ENCODE data around the gene SPACDR. TPM values are rescaled to one million over a fixed set of nuclear protein-coding genes. Genes with fewer than 3 reads are reported as not detected.

Gene SPACDR
- total RNA-seq, 1 experiment from 2014 or later: not detected

- no peaks in the 10 kb centered on the region for H3K9me3 ChIP-seq (ENCODE audit: control insufficient read depth, low read depth, low read length)
- H4K91ac ChIP-seq (ENCODE audit: insufficient read length, low read depth, low read length): no peak overlapping the region
- peaks cover 0 to 8% (median 0%) of the 10 kb centered on the region in 3 experiments; a peak in 1 of 7 replicates for H3K36me3 Mint-ChIP-seq (ENCODE audit: insufficient read depth in 1 of 3, low read depth in 3 of 3)
- no peaks in the 10 kb centered on the region; the same call in 1 of the 2 replicates for H3K4me1 ChIP-seq (ENCODE audit: insufficient read depth, low read length)
- H2BK20ac ChIP-seq (ENCODE audit: low read depth, low read length, poor library complexity, severe bottlenecking): no peak overlapping the region
- no peak overlapping the region for H3K9ac ChIP-seq (ENCODE audit: extremely low read depth, insufficient read length, low read length)
- H2AFZ ChIP-seq (ENCODE audit: low read length): no peak overlapping the region
- no peak overlapping the region for H2BK12ac ChIP-seq (ENCODE audit: insufficient read length, low read depth, low read length)
- H4K20me1 ChIP-seq (ENCODE audit: control insufficient read depth, insufficient read depth, insufficient read length): no peaks in the 10 kb centered on the region
- no peak overlapping the region for H4K5ac ChIP-seq (ENCODE audit: insufficient read length, low read depth, low read length)
- no peak overlapping the region for H3K18ac ChIP-seq (ENCODE audit: insufficient read length, low read depth, low read length)
- no peak overlapping the region for H3K23ac ChIP-seq (ENCODE audit: insufficient read length, low read depth, low read length)
- H3K4ac ChIP-seq (ENCODE audit: low read depth, low read length): no peak overlapping the region
- H3K27me3 Mint-ChIP-seq (ENCODE audit: low read depth): no peaks in the 10 kb centered on the region
- no peak overlapping the region for H3T11ph ChIP-seq (ENCODE audit: low read length)
- peak overlapping the region; percentile 93 for H3K4me2 ChIP-seq (ENCODE audit: insufficient read depth, insufficient read length, low read length)
- no peak overlapping the region for H2BK120ac ChIP-seq (ENCODE audit: low read depth, low read length, poor library complexity, severe bottlenecking)
- H2BK15ac ChIP-seq (ENCODE audit: low read depth, low read length): no peak overlapping the region
- peaks cover 0 to 2% of the 10 kb centered on the region in 2 experiments; a peak in 2 of 5 replicates for H3K9me3 Mint-ChIP-seq
- peak overlapping the region; percentile 64 to 85 for H3K4me3 Mint-ChIP-seq
- H2AK5ac ChIP-seq (ENCODE audit: insufficient read length, low read length): no peak overlapping the region
- H3K79me1 ChIP-seq (ENCODE audit: insufficient read depth, low read depth, low read length, poor library complexity, severe bottlenecking): no peaks in the 10 kb centered on the region
- no peak overlapping the region for H3K27ac ChIP-seq (ENCODE audit: insufficient read length, low read depth, low read length)
- peaks cover 5% of the 10 kb centered on the region for H3K23me2 ChIP-seq (ENCODE audit: insufficient read length, low read depth, low read length, poor library complexity, severe bottlenecking)
- DNase-seq: no peak
- H3K14ac ChIP-seq (ENCODE audit: insufficient read depth, low read length): no peak overlapping the region
- H3K79me2 ChIP-seq (ENCODE audit: insufficient read depth, low read length): no peaks in the 10 kb centered on the region
- WGBS (ENCODE audit: extremely low coverage, insufficient read length, low lambda C conversion rate): no CpG with 5 or more reads among the region's 6 CpGs
- no peak overlapping the region for H3K56ac ChIP-seq (ENCODE audit: insufficient read length, low read depth, low read length)
- H3K27ac Mint-ChIP-seq: peak overlapping the region in 1 of 3 experiments; percentile 1; a peak in 2 of 7 replicates
- TF ChIP-seq CTCF (conservative IDR thresholded peaks at IDR 0.05): no peak
- H3K27me3 ChIP-seq (ENCODE audit: insufficient read depth, low read length): no peaks in the 10 kb centered on the region
- no peak overlapping the region for H4K8ac ChIP-seq (replicated peaks; ENCODE audit: insufficient read length, low read depth, low read length)
- peaks cover 21 to 38% of the 10 kb centered on the region in 2 experiments for H3K4me1 Mint-ChIP-seq
- no peak overlapping the region for H2BK5ac ChIP-seq (ENCODE audit: insufficient read length, low read length)
Measured at GRCh38 chr7:100484673-100485045, 20.6 kb upstream of the SPACDR start.

All from H9 (cell line).